HCT116 (cell line): ENCODE measurements around the gene FRMD4A.

ENCODE experiments used
- CEBPB ChIP-seq: IDR thresholded peaks from 2 replicates; pipeline ENCODE4 v1.6.1; 2012; ENCODE audit warnings: low read depth
- CTCF ChIP-seq, 3 experiments: fragments of 200-600 bp in 1 of 3; sonication (generic) in 1 of 3; IDR thresholded peaks in 2 of 3; conservative IDR thresholded peaks in 1 of 3; 2 replicates each; pipeline ENCODE4 v1.5.1; 2012 to 2017; ENCODE audit warnings: low read depth in 2 of 3, low read length in 2 of 3, antibody characterized with exemption in 1 of 3, borderline replicate concordance in 1 of 3, control low read depth in 1 of 3, mild to moderate bottlenecking in 1 of 3, mixed read lengths in 1 of 3, mixed run types in 1 of 3, moderate library complexity in 1 of 3; ENCODE audit not compliant: insufficient read depth in 1 of 3
- EGR1 ChIP-seq: IDR thresholded peaks from 2 replicates; pipeline ENCODE4 v1.6.1; 2012; ENCODE audit warnings: low read depth
- POLR2A ChIP-seq: IDR thresholded peaks from 2 replicates; pipeline ENCODE4 v1.7.0; 2011; ENCODE audit warnings: borderline replicate concordance; ENCODE audit not compliant: insufficient read depth, insufficient read length; ENCODE audit errors: extremely low read depth
- POLR2AphosphoS5 ChIP-seq: IDR thresholded peaks from 2 replicates; pipeline ENCODE4 v1.6.1; 2011; ENCODE audit warnings: mild to moderate bottlenecking, low read depth, low read length, moderate library complexity
- SP1 ChIP-seq: IDR thresholded peaks from 2 replicates; pipeline ENCODE4 v1.6.1; 2012; ENCODE audit warnings: low read depth
- SRF ChIP-seq: IDR thresholded peaks from 2 replicates; pipeline ENCODE4 v1.6.1; 2012; ENCODE audit warnings: low read depth
- TCF7L2 ChIP-seq: IDR thresholded peaks from 2 replicates; pipeline ENCODE4 v1.7.0; 2011; ENCODE audit warnings: borderline replicate concordance, inconsistent platforms; ENCODE audit not compliant: insufficient read depth, insufficient read length; ENCODE audit errors: extremely low read depth

- TF ChIP-seq CEBPB (no peak), CTCF (IDR thresholded peaks at IDR 0.05 in 2 of 3, conservative IDR thresholded peaks at IDR 0.05 in 1 of 3; ENCODE audit: borderline replicate concordance in 1 of 3, insufficient read depth in 1 of 3, low read depth in 2 of 3, low read length in 2 of 3) (no peak), POLR2AphosphoS5 (no peak), TCF7L2 (no peak), SRF (no peak), EGR1 (no peak), POLR2A (no peak), SP1 (no peak)
These were observed 18.4 kb upstream of the FRMD4A start for GRCh38 chr10:14349081-14349480.
